H1 (cell line): Measurements from ENCODE around the gene USP54. TPM values are rescaled to one million over a fixed set of nuclear protein-coding genes. Genes with fewer than 3 reads are reported as not detected.
A peak's percentile ranks its signal among the peaks of the same experiment; 100 is the strongest.

Source experiments
- CTCF ChIA-PET: fragments of 300-600 bp; sonication (Branson Sonifier 250); formaldehyde crosslinking; loops from one replicate; lab custom pipeline; 2021; ENCODE audit not compliant: partially characterized antibody; lab: Charles Lee
- POLR2A ChIA-PET: fragments of 300-600 bp; sonication (Branson Sonifier 250); formaldehyde crosslinking; loops from one replicate; lab custom pipeline; 2021; ENCODE audit warnings: inconsistent platforms; ENCODE audit not compliant: partially characterized antibody; lab: Charles Lee
- DNase-seq, 2 experiments: peaks; one replicate each; pipeline versions ENCODE4 v3.0.0 to v3.0.0-alpha.2; 2010 to 2022; ENCODE audit warnings: low spot score in 2 of 2, low read depth in 1 of 2, mixed read lengths in 1 of 2
- FAIRE-seq: peaks from 2 replicates; lab custom pipeline; 2011; peaks lifted over from hg19 to GRCh38; lab: Jason Lieb, UNC
- H2AFZ ChIP-seq: 2 replicates; pipeline ENCODE4 v1.8.1; 2012; ENCODE audit warnings: low read length, inconsistent platforms
- H2AK5ac ChIP-seq: 2 replicates; pipeline ENCODE4 v1.6.1; 2013; ENCODE audit warnings: low read depth, low read length
- H2BK120ac ChIP-seq: replicated peaks from 2 replicates; pipeline ENCODE3; 2013; ENCODE audit warnings: low read depth, low read length, inconsistent platforms
- H2BK12ac ChIP-seq: 2 replicates; pipeline ENCODE4 v1.6.1; 2013; ENCODE audit warnings: low read depth, low read length
- H2BK15ac ChIP-seq: 2 replicates; pipeline ENCODE4 v1.6.1; 2013; ENCODE audit warnings: low read length
- H2BK20ac ChIP-seq: 2 replicates; pipeline ENCODE4 v1.6.1; 2013; ENCODE audit warnings: low read length
- H2BK5ac ChIP-seq: 2 replicates; pipeline ENCODE4 v1.6.1; 2013; ENCODE audit warnings: low read depth, low read length
- H3K14ac ChIP-seq: 2 replicates; pipeline ENCODE4 v1.6.1; 2013; ENCODE audit warnings: inconsistent platforms; ENCODE audit not compliant: insufficient read length
- H3K18ac ChIP-seq: 2 replicates; pipeline ENCODE4 v1.6.1; 2013; ENCODE audit warnings: low read length; ENCODE audit errors: extremely low read depth
- H3K23ac ChIP-seq: 2 replicates; pipeline ENCODE4 v1.6.1; 2013; ENCODE audit warnings: inconsistent platforms; ENCODE audit not compliant: insufficient read length
- H3K23me2 ChIP-seq: 2 replicates; pipeline ENCODE4 v1.6.1; 2013; ENCODE audit warnings: low read depth, low read length
- H3K27ac ChIP-seq: 2 replicates; pipeline ENCODE4 v1.6.1; 2011; ENCODE audit warnings: low read depth, low read length, inconsistent platforms
- H3K27me3 ChIP-seq, 4 experiments: replicated peaks in 1 of 4; 1 replicate in 1 of 4; 2 replicates in 3 of 4; pipeline versions ENCODE4 v1.6.1 to v1.8.1; 2011 to 2013; ENCODE audit warnings: low read length in 3 of 4, mild to moderate bottlenecking in 3 of 4, inconsistent platforms in 2 of 4, mixed read lengths in 2 of 4, moderate library complexity in 1 of 4; ENCODE audit not compliant: control insufficient read depth in 3 of 4, insufficient read depth in 3 of 4; ENCODE audit errors: extremely low read depth in 1 of 4
- H3K36me3 ChIP-seq, 4 experiments: 2 replicates each; pipeline versions ENCODE4 v1.6.1 to v1.8.1; 2011 to 2013; ENCODE audit warnings: mild to moderate bottlenecking in 4 of 4, low read length in 3 of 4, moderate library complexity in 2 of 4, control low read depth in 1 of 4, inconsistent platforms in 1 of 4; ENCODE audit not compliant: insufficient read depth in 4 of 4, control insufficient read depth in 2 of 4
- H3K4ac ChIP-seq: replicated peaks from 2 replicates; pipeline ENCODE3; 2013; ENCODE audit warnings: low read length, low read depth, mixed read lengths, inconsistent platforms; ENCODE audit not compliant: insufficient read length
- H3K4me1 ChIP-seq, 4 experiments: replicated peaks in 1 of 4; 1 replicate in 1 of 4; 2 replicates in 3 of 4; pipeline versions ENCODE4 v1.6.1 to v1.8.1; 2011 to 2013; ENCODE audit warnings: low read length in 3 of 4, inconsistent platforms in 2 of 4, mixed read lengths in 1 of 4; ENCODE audit not compliant: insufficient read depth in 4 of 4, control insufficient read depth in 3 of 4
- H3K4me2 ChIP-seq, 2 experiments: 2 replicates each; pipeline versions ENCODE4 v1.6.1 to v1.8.1; 2011 to 2013; ENCODE audit warnings: low read depth in 2 of 2, low read length in 2 of 2, control low read depth in 1 of 2, inconsistent platforms in 1 of 2, mild to moderate bottlenecking in 1 of 2; ENCODE audit not compliant: insufficient read depth in 1 of 2
- H3K4me3 ChIP-seq, 4 experiments: fragments of 200-600, 300-600 bp in 1 of 4; sonication (generic), shearing (Covaris generic), sonication (Bioruptor Twin) in 1 of 4; 2 replicates each; pipeline versions ENCODE4 v1.5.1 to v1.8.1; 2011 to 2016; ENCODE audit warnings: low read length in 4 of 4, low read depth in 3 of 4, control low read depth in 2 of 4, inconsistent platforms in 2 of 4, mild to moderate bottlenecking in 2 of 4, mixed read lengths in 1 of 4, moderate library complexity in 1 of 4; ENCODE audit not compliant: insufficient read depth in 2 of 4; ENCODE audit errors: extremely low read depth in 1 of 4
- H3K56ac ChIP-seq: replicated peaks from 2 replicates; pipeline ENCODE3; 2013; ENCODE audit warnings: low read depth, mild to moderate bottlenecking, mixed read lengths, low read length, inconsistent platforms; ENCODE audit not compliant: insufficient read length
- H3K79me1 ChIP-seq: 2 replicates; pipeline ENCODE4 v1.6.1; 2013; ENCODE audit warnings: low read depth, low read length, control low read depth
- H3K79me2 ChIP-seq, 2 experiments: 2 replicates each; pipeline versions ENCODE4 v1.6.1 to v1.8.1; 2012 to 2013; ENCODE audit warnings: low read length in 2 of 2, mild to moderate bottlenecking in 2 of 2, inconsistent platforms in 1 of 2; ENCODE audit not compliant: insufficient read depth in 2 of 2, control insufficient read depth in 1 of 2
- H3K9ac ChIP-seq, 4 experiments: replicated peaks in 1 of 4; 1 replicate in 1 of 4; 2 replicates in 3 of 4; pipeline versions ENCODE4 v1.6.1 to v1.8.1; 2011 to 2013; ENCODE audit warnings: low read depth in 3 of 4, low read length in 3 of 4, control low read depth in 2 of 4, mild to moderate bottlenecking in 2 of 4, moderate library complexity in 2 of 4, inconsistent platforms in 1 of 4; ENCODE audit errors: extremely low read depth in 1 of 4
- H3K9me3 ChIP-seq, 2 experiments: 2 replicates each; pipeline versions ENCODE4 v1.6.1 to v1.8.1; 2012 to 2013; ENCODE audit warnings: mild to moderate bottlenecking in 2 of 2, moderate library complexity in 2 of 2, control low read depth in 1 of 2, inconsistent platforms in 1 of 2, low read depth in 1 of 2, low read length in 1 of 2, mixed read lengths in 1 of 2; ENCODE audit not compliant: insufficient read depth in 2 of 2
- H4K20me1 ChIP-seq, 2 experiments: replicated peaks in 1 of 2; 2 replicates each; pipeline versions ENCODE3 to v1.8.1; 2011 to 2013; ENCODE audit warnings: inconsistent platforms in 2 of 2, low read length in 2 of 2, mild to moderate bottlenecking in 1 of 2; ENCODE audit not compliant: insufficient read depth in 2 of 2, control insufficient read depth in 1 of 2
- H4K5ac ChIP-seq: 2 replicates; pipeline ENCODE4 v1.6.1; 2013; ENCODE audit warnings: low read length, low read depth, mixed read lengths, inconsistent platforms; ENCODE audit not compliant: insufficient read length
- H4K8ac ChIP-seq: 2 replicates; pipeline ENCODE4 v1.8.0; 2013; ENCODE audit warnings: mild to moderate bottlenecking, moderate library complexity, low read length, inconsistent platforms; ENCODE audit not compliant: insufficient read depth; ENCODE audit errors: extremely low read depth
- H4K91ac ChIP-seq: replicated peaks from 2 replicates; pipeline ENCODE3; 2013; ENCODE audit warnings: low read length, mixed read lengths, inconsistent platforms; ENCODE audit not compliant: insufficient read length
- MAFK ChIP-seq: IDR thresholded peaks from 2 replicates; pipeline ENCODE4 v1.6.1; 2012; ENCODE audit warnings: low read depth, mild to moderate bottlenecking, improper control_type of control experiment, low read length
- NANOG ChIP-seq: IDR thresholded peaks from 2 replicates; pipeline ENCODE4 v1.6.1; 2011; ENCODE audit warnings: low read length, low read depth, mild to moderate bottlenecking, inconsistent platforms; ENCODE audit not compliant: insufficient read depth, poor library complexity, severe bottlenecking
- WGBS, 2 experiments: shearing (Covaris generic) in 1 of 2; methylation state at CpG; one replicate each; pipeline versions ENCODE4 v1.1.6 to v1.1.7; 2013 to 2015; ENCODE audit warnings: low lambda C conversion rate in 2 of 2, mixed read lengths in 2 of 2, inconsistent platforms in 1 of 2, low coverage in 1 of 2, missing lambda C conversion rate in 1 of 2; ENCODE audit not compliant: insufficient replicate concordance in 2 of 2, insufficient coverage in 1 of 2, insufficient read length in 1 of 2; ENCODE audit errors: extremely low coverage in 1 of 2, missing lambda C conversion rate in 1 of 2; 5-methylcytosine and 5-hydroxymethylcytosine counted together
- polyA plus RNA-seq, 7 experiments: library from polyadenylated mRNA; depleted of rRNA in 3 of 7; stranded (reverse) in 5 of 7; unstranded in 2 of 7; fragments of >200 nt in 5 of 7; fragments of 200-250 nt in 2 of 7; gene quantifications; 1 replicate in 5 of 7; 2 replicates in 1 of 7; 4 replicates in 1 of 7; pipeline versions ENCODE4 v1.2.1 to v1.2.3, GENCODE V29; 2011 to 2013; ENCODE audit warnings: missing spikeins in 2 of 7, mixed read lengths in 2 of 7
- total RNA-seq: library from RNA; stranded (reverse); fragmentation: NEBNext Ultra II Directional; extraction: Animal tissue kit (Norgen Biotek cat#: 25700); gene quantifications from 2 replicates; pipeline ENCODE4 v1.2.1, GENCODE V29; 2021

USP54 gene
- total and polyA plus RNA-seq, 2 of the 8 experiments (the other 6 are each of a cell fraction or from before 2014, with no cell fraction given), result 46.2 to 65.6 TPM

DNA sequence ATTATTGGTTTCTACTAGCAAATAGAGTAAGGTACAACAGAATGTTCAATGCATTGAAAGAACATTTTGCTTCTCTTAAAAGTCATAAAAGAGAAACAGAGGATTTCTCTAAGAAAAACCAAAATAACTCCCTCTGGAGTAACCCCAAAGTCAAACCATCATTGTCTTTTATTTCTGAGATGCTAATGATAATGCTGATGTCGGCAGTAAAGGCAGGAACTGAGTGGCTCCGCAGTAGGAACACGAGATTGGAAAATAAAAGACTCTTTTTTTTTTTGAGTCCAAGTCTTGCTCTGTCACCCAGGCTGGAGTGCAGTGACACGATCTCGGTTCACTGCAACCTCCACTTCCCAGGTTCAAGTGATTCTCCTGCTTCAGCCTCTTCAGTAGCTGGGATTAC, 2.7 kb upstream of the USP54 start:
- Histone ChIP-seq H4K5ac (no peak overlapping the region), H3K27ac (no peak overlapping the region), H3K9me3 (no peaks in the 10 kb centered on the region), H3K23me2 (no peaks in the 10 kb centered on the region), H3K18ac (no peak overlapping the region), H2BK12ac (no peak overlapping the region), H3K79me2 (peaks cover 0 to 20% of the 10 kb centered on the region in 2 experiments; a peak in 2 of 4 replicates), H4K8ac (no peak overlapping the region), H3K4me1 (peaks cover 0 to 22% (median 4%) of the 10 kb centered on the region in 4 experiments; a peak in 2 of 7 replicates), H2BK20ac (no peak overlapping the region), H3K14ac (no peak overlapping the region), H3K36me3 (no peaks in the 10 kb centered on the region), H3K4ac (no peak overlapping the region), H3K23ac (no peak overlapping the region), H4K91ac (no peak overlapping the region), H2BK120ac (no peak overlapping the region), H3K79me1 (no peaks in the 10 kb centered on the region), H3K4me3 (no peak overlapping the region), H3K4me2 (no peak overlapping the region), H3K9ac (no peak overlapping the region), H2AK5ac (no peak overlapping the region), H2BK5ac (no peak overlapping the region), H2AFZ (no peak overlapping the region), H3K56ac (no peak overlapping the region), H2BK15ac (no peak overlapping the region), H4K20me1 (no peaks in the 10 kb centered on the region), H3K27me3 (no peaks in the 10 kb centered on the region)
- DNase-seq (no peak), FAIRE-seq (no peak)
- WGBS, 2 experiments, result 74% methylated on average over 5 of the region's 5 CpGs; no CpG with 5 or more reads in 1 of the 2 experiments
- peak; percentile 89 for TF ChIP-seq MAFK
- TF ChIP-seq NANOG, result no peak
- ChIA-PET CTCF (interaction anchor here (0.9 to 1.1 kb wide), 2 partner anchors 14 to 23 kb away, joined by 3 read pairs; no protein-coding TSS in a partner anchor), POLR2A (interaction anchor here (0.5 to 1.3 kb wide), 3 partner anchors 9 to 111 kb away, joined by 3 to 5 read pairs (median 3); no protein-coding TSS in a partner anchor)
